Activated naive CD8-positive, alpha-beta T cell treated with anti-CD3 and anti-CD28 coated beads, Interleukin-2, amount 50 U/mL, for 16 hours (primary cell): ENCODE measurements around the gene RUFY3.

Experiments
- DNase-seq: peaks from one replicate; pipeline ENCODE4 v3.0.0-alpha.2; 2020; ENCODE audit warnings: low read depth, low spot score

Gene RUFY3

GRCh38 chr4:70778888-70779422, 57.2 kb downstream of the RUFY3 start:
- DNase-seq, result no peak

GRCh38 chr4:70783096-70783495, 61.3 kb downstream of the RUFY3 start:
- DNase-seq, result no peak

- no peak for DNase-seq
Measured at GRCh38 chr4:70787496-70787895, 65.7 kb downstream of the RUFY3 start.

- no peak for DNase-seq
Measured at GRCh38 chr4:70788733-70789132, 67.0 kb downstream of the RUFY3 start.

- DNase-seq, result no peak
Measured at GRCh38 chr4:70793626-70794025, 71.9 kb downstream of the RUFY3 start.

GRCh38 chr4:70801265-70801809, 79.6 kb downstream of the RUFY3 start:
- no peak for DNase-seq

- DNase-seq, result no peak
Measured at GRCh38 chr4:70802928-70803580, 81.3 kb downstream of the RUFY3 start.

GRCh38 chr4:70808151-70808550, 86.4 kb downstream of the RUFY3 start:
- DNase-seq, result no peak

- no peak for DNase-seq
Measured at GRCh38 chr4:70815370-70815769, 93.6 kb downstream of the RUFY3 start.

- DNase-seq, result no peak
Measured at GRCh38 chr4:70816894-70817293, 95.1 kb downstream of the RUFY3 start.

- no peak for DNase-seq
Measured at GRCh38 chr4:70818173-70818855, 96.5 kb downstream of the RUFY3 start.

- DNase-seq, result no peak
Measured at GRCh38 chr4:70818921-70819320, 97.2 kb downstream of the RUFY3 start.

- DNase-seq, result no peak
Measured at GRCh38 chr4:70829015-70829414, 107.3 kb downstream of the RUFY3 start.

- no peak for DNase-seq
Measured at GRCh38 chr4:70829492-70829891, 107.7 kb downstream of the RUFY3 start.

GRCh38 chr4:70830054-70830453, 108.3 kb downstream of the RUFY3 start:
- no peak for DNase-seq

- DNase-seq, result no peak
Measured at GRCh38 chr4:70831293-70831692, 109.5 kb downstream of the RUFY3 start.

- DNase-seq, result no peak
Measured at GRCh38 chr4:70833675-70834074, 111.9 kb downstream of the RUFY3 start.

- no peak for DNase-seq
Measured at GRCh38 chr4:70836081-70836480, 114.3 kb downstream of the RUFY3 start.

- no peak for DNase-seq
Measured at GRCh38 chr4:70838204-70838603, 116.4 kb downstream of the RUFY3 start.

GRCh38 chr4:70838666-70839588, 117.2 kb downstream of the RUFY3 start:
- DNase-seq, result peak; percentile 37

- peak; percentile 83 for DNase-seq
Measured at GRCh38 chr4:70839589-70840093, 117.9 kb downstream of the RUFY3 start, which contains the start of gene GRSF1. GRSF1 (minus strand) TSS chr4:70839890; CDS start chr4:70839827, 63 bp downstream.
